H1 (cell line): Measurements from ENCODE around the gene SMIM24. TPM values are rescaled to one million over a fixed set of nuclear protein-coding genes. Genes with fewer than 3 reads are reported as not detected.

Experiments
- CTCF ChIA-PET: fragments of 300-600 bp; sonication (Branson Sonifier 250); formaldehyde crosslinking; loops from one replicate; lab custom pipeline; 2021; ENCODE audit not compliant: partially characterized antibody; lab: Charles Lee
- POLR2A ChIA-PET: fragments of 300-600 bp; sonication (Branson Sonifier 250); formaldehyde crosslinking; loops from one replicate; lab custom pipeline; 2021; ENCODE audit warnings: inconsistent platforms; ENCODE audit not compliant: partially characterized antibody; lab: Charles Lee
- DNase-seq, 2 experiments: peaks; one replicate each; pipeline versions ENCODE4 v3.0.0 to v3.0.0-alpha.2; 2010 to 2022; ENCODE audit warnings: low spot score in 2 of 2, low read depth in 1 of 2, mixed read lengths in 1 of 2
- FAIRE-seq: peaks from 2 replicates; lab custom pipeline; 2011; peaks lifted over from hg19 to GRCh38; lab: Jason Lieb, UNC
- H2AFZ ChIP-seq: 2 replicates; pipeline ENCODE4 v1.8.1; 2012; ENCODE audit warnings: low read length, inconsistent platforms
- H2AK5ac ChIP-seq: 2 replicates; pipeline ENCODE4 v1.6.1; 2013; ENCODE audit warnings: low read depth, low read length
- H2BK120ac ChIP-seq: replicated peaks from 2 replicates; pipeline ENCODE3; 2013; ENCODE audit warnings: low read depth, low read length, inconsistent platforms
- H2BK12ac ChIP-seq: 2 replicates; pipeline ENCODE4 v1.6.1; 2013; ENCODE audit warnings: low read depth, low read length
- H2BK15ac ChIP-seq: 2 replicates; pipeline ENCODE4 v1.6.1; 2013; ENCODE audit warnings: low read length
- H2BK20ac ChIP-seq: 2 replicates; pipeline ENCODE4 v1.6.1; 2013; ENCODE audit warnings: low read length
- H2BK5ac ChIP-seq: 2 replicates; pipeline ENCODE4 v1.6.1; 2013; ENCODE audit warnings: low read depth, low read length
- H3K14ac ChIP-seq: 2 replicates; pipeline ENCODE4 v1.6.1; 2013; ENCODE audit warnings: inconsistent platforms; ENCODE audit not compliant: insufficient read length
- H3K18ac ChIP-seq: 2 replicates; pipeline ENCODE4 v1.6.1; 2013; ENCODE audit warnings: low read length; ENCODE audit errors: extremely low read depth
- H3K23ac ChIP-seq: 2 replicates; pipeline ENCODE4 v1.6.1; 2013; ENCODE audit warnings: inconsistent platforms; ENCODE audit not compliant: insufficient read length
- H3K23me2 ChIP-seq: 2 replicates; pipeline ENCODE4 v1.6.1; 2013; ENCODE audit warnings: low read depth, low read length
- H3K27ac ChIP-seq: 2 replicates; pipeline ENCODE4 v1.6.1; 2011; ENCODE audit warnings: low read depth, low read length, inconsistent platforms
- H3K27me3 ChIP-seq, 4 experiments: replicated peaks in 1 of 4; 1 replicate in 1 of 4; 2 replicates in 3 of 4; pipeline versions ENCODE4 v1.6.1 to v1.8.1; 2011 to 2013; ENCODE audit warnings: low read length in 3 of 4, mild to moderate bottlenecking in 3 of 4, inconsistent platforms in 2 of 4, mixed read lengths in 2 of 4, moderate library complexity in 1 of 4; ENCODE audit not compliant: control insufficient read depth in 3 of 4, insufficient read depth in 3 of 4; ENCODE audit errors: extremely low read depth in 1 of 4
- H3K36me3 ChIP-seq, 4 experiments: 2 replicates each; pipeline versions ENCODE4 v1.6.1 to v1.8.1; 2011 to 2013; ENCODE audit warnings: mild to moderate bottlenecking in 4 of 4, low read length in 3 of 4, moderate library complexity in 2 of 4, control low read depth in 1 of 4, inconsistent platforms in 1 of 4; ENCODE audit not compliant: insufficient read depth in 4 of 4, control insufficient read depth in 2 of 4
- H3K4ac ChIP-seq: replicated peaks from 2 replicates; pipeline ENCODE3; 2013; ENCODE audit warnings: low read length, low read depth, mixed read lengths, inconsistent platforms; ENCODE audit not compliant: insufficient read length
- H3K4me1 ChIP-seq, 4 experiments: replicated peaks in 1 of 4; 1 replicate in 1 of 4; 2 replicates in 3 of 4; pipeline versions ENCODE4 v1.6.1 to v1.8.1; 2011 to 2013; ENCODE audit warnings: low read length in 3 of 4, inconsistent platforms in 2 of 4, mixed read lengths in 1 of 4; ENCODE audit not compliant: insufficient read depth in 4 of 4, control insufficient read depth in 3 of 4
- H3K4me2 ChIP-seq, 2 experiments: 2 replicates each; pipeline versions ENCODE4 v1.6.1 to v1.8.1; 2011 to 2013; ENCODE audit warnings: low read depth in 2 of 2, low read length in 2 of 2, control low read depth in 1 of 2, inconsistent platforms in 1 of 2, mild to moderate bottlenecking in 1 of 2; ENCODE audit not compliant: insufficient read depth in 1 of 2
- H3K4me3 ChIP-seq, 4 experiments: fragments of 200-600, 300-600 bp in 1 of 4; sonication (generic), shearing (Covaris generic), sonication (Bioruptor Twin) in 1 of 4; 2 replicates each; pipeline versions ENCODE4 v1.5.1 to v1.8.1; 2011 to 2016; ENCODE audit warnings: low read length in 4 of 4, low read depth in 3 of 4, control low read depth in 2 of 4, inconsistent platforms in 2 of 4, mild to moderate bottlenecking in 2 of 4, mixed read lengths in 1 of 4, moderate library complexity in 1 of 4; ENCODE audit not compliant: insufficient read depth in 2 of 4; ENCODE audit errors: extremely low read depth in 1 of 4
- H3K56ac ChIP-seq: replicated peaks from 2 replicates; pipeline ENCODE3; 2013; ENCODE audit warnings: low read depth, mild to moderate bottlenecking, mixed read lengths, low read length, inconsistent platforms; ENCODE audit not compliant: insufficient read length
- H3K79me1 ChIP-seq: 2 replicates; pipeline ENCODE4 v1.6.1; 2013; ENCODE audit warnings: low read depth, low read length, control low read depth
- H3K79me2 ChIP-seq, 2 experiments: 2 replicates each; pipeline versions ENCODE4 v1.6.1 to v1.8.1; 2012 to 2013; ENCODE audit warnings: low read length in 2 of 2, mild to moderate bottlenecking in 2 of 2, inconsistent platforms in 1 of 2; ENCODE audit not compliant: insufficient read depth in 2 of 2, control insufficient read depth in 1 of 2
- H3K9ac ChIP-seq, 4 experiments: replicated peaks in 1 of 4; 1 replicate in 1 of 4; 2 replicates in 3 of 4; pipeline versions ENCODE4 v1.6.1 to v1.8.1; 2011 to 2013; ENCODE audit warnings: low read depth in 3 of 4, low read length in 3 of 4, control low read depth in 2 of 4, mild to moderate bottlenecking in 2 of 4, moderate library complexity in 2 of 4, inconsistent platforms in 1 of 4; ENCODE audit errors: extremely low read depth in 1 of 4
- H3K9me3 ChIP-seq, 2 experiments: 2 replicates each; pipeline versions ENCODE4 v1.6.1 to v1.8.1; 2012 to 2013; ENCODE audit warnings: mild to moderate bottlenecking in 2 of 2, moderate library complexity in 2 of 2, control low read depth in 1 of 2, inconsistent platforms in 1 of 2, low read depth in 1 of 2, low read length in 1 of 2, mixed read lengths in 1 of 2; ENCODE audit not compliant: insufficient read depth in 2 of 2
- H4K20me1 ChIP-seq, 2 experiments: replicated peaks in 1 of 2; 2 replicates each; pipeline versions ENCODE3 to v1.8.1; 2011 to 2013; ENCODE audit warnings: inconsistent platforms in 2 of 2, low read length in 2 of 2, mild to moderate bottlenecking in 1 of 2; ENCODE audit not compliant: insufficient read depth in 2 of 2, control insufficient read depth in 1 of 2
- H4K5ac ChIP-seq: 2 replicates; pipeline ENCODE4 v1.6.1; 2013; ENCODE audit warnings: low read length, low read depth, mixed read lengths, inconsistent platforms; ENCODE audit not compliant: insufficient read length
- H4K8ac ChIP-seq: 2 replicates; pipeline ENCODE4 v1.8.0; 2013; ENCODE audit warnings: mild to moderate bottlenecking, moderate library complexity, low read length, inconsistent platforms; ENCODE audit not compliant: insufficient read depth; ENCODE audit errors: extremely low read depth
- H4K91ac ChIP-seq: replicated peaks from 2 replicates; pipeline ENCODE3; 2013; ENCODE audit warnings: low read length, mixed read lengths, inconsistent platforms; ENCODE audit not compliant: insufficient read length
- CBX8 ChIP-seq: fragments of 300-800, 300-1000 bp; sonication (generic); IDR thresholded peaks from 2 replicates; pipeline ENCODE4 v1.7.1; 2016; ENCODE audit warnings: low read depth, low read length, borderline replicate concordance
- CREB1 ChIP-seq: IDR thresholded peaks from 2 replicates; pipeline ENCODE4 v1.6.1; 2012; ENCODE audit warnings: inconsistent platforms
- FOSL1 ChIP-seq: IDR thresholded peaks from 2 replicates; pipeline ENCODE4 v1.6.1; 2011; ENCODE audit warnings: mild to moderate bottlenecking, low read depth, low read length, moderate library complexity; ENCODE audit not compliant: insufficient read depth
- JUND ChIP-seq: IDR thresholded peaks from 2 replicates; pipeline ENCODE4 v1.6.1; 2011; ENCODE audit warnings: mild to moderate bottlenecking, improper control_type of control experiment, low read length
- KDM1A ChIP-seq: fragments of 200-600, 300-600 bp; sonication (generic); IDR thresholded peaks from 2 replicates; pipeline ENCODE4 v1.7.1; 2016; ENCODE audit warnings: mild to moderate bottlenecking, low read length, borderline replicate concordance
- RFX5 ChIP-seq: IDR thresholded peaks from 2 replicates; pipeline ENCODE4 v1.6.1; 2011; ENCODE audit warnings: low read depth, low read length, improper control_type of control experiment, borderline replicate concordance
- SIN3A ChIP-seq, 2 experiments: IDR thresholded peaks in 1 of 2; conservative IDR thresholded peaks in 1 of 2; 2 replicates each; pipeline ENCODE4 v1.6.1; 2011 to 2012; ENCODE audit warnings: low read length in 2 of 2, improper control_type of control experiment in 1 of 2, low read depth in 1 of 2, mild to moderate bottlenecking in 1 of 2
- SUZ12 ChIP-seq: fragments of 200-600 bp; sonication (generic); IDR thresholded peaks from 2 replicates; pipeline ENCODE4 v1.6.1; 2012; ENCODE audit warnings: mild to moderate bottlenecking, inconsistent platforms, low read length, moderate library complexity, mixed read lengths
- WGBS, 2 experiments: shearing (Covaris generic) in 1 of 2; methylation state at CpG; one replicate each; pipeline versions ENCODE4 v1.1.6 to v1.1.7; 2013 to 2015; ENCODE audit warnings: low lambda C conversion rate in 2 of 2, mixed read lengths in 2 of 2, inconsistent platforms in 1 of 2, low coverage in 1 of 2, missing lambda C conversion rate in 1 of 2; ENCODE audit not compliant: insufficient replicate concordance in 2 of 2, insufficient coverage in 1 of 2, insufficient read length in 1 of 2; ENCODE audit errors: extremely low coverage in 1 of 2, missing lambda C conversion rate in 1 of 2; 5-methylcytosine and 5-hydroxymethylcytosine counted together
- polyA plus RNA-seq, 7 experiments: library from polyadenylated mRNA; depleted of rRNA in 3 of 7; stranded (reverse) in 5 of 7; unstranded in 2 of 7; fragments of >200 nt in 5 of 7; fragments of 200-250 nt in 2 of 7; gene quantifications; 1 replicate in 5 of 7; 2 replicates in 1 of 7; 4 replicates in 1 of 7; pipeline versions ENCODE4 v1.2.1 to v1.2.3, GENCODE V29; 2011 to 2013; ENCODE audit warnings: missing spikeins in 2 of 7, mixed read lengths in 2 of 7
- total RNA-seq: library from RNA; stranded (reverse); fragmentation: NEBNext Ultra II Directional; extraction: Animal tissue kit (Norgen Biotek cat#: 25700); gene quantifications from 2 replicates; pipeline ENCODE4 v1.2.1, GENCODE V29; 2021
- TF ChIP-seq, protein P1 (sequence below): IDR thresholded peaks from 2 replicates; pipeline ENCODE4 v1.6.1; 2012; ENCODE audit warnings: low read length, inconsistent platforms
- TF ChIP-seq, protein P2 (sequence below): IDR thresholded peaks from 2 replicates; pipeline ENCODE4 v1.6.1; 2012; ENCODE audit warnings: inconsistent platforms

SMIM24 gene
- total and polyA plus RNA-seq, 2 of the 8 experiments (the other 6 are each of a cell fraction or from before 2014, with no cell fraction given) = 3.8 to 4.5 TPM

DNA sequence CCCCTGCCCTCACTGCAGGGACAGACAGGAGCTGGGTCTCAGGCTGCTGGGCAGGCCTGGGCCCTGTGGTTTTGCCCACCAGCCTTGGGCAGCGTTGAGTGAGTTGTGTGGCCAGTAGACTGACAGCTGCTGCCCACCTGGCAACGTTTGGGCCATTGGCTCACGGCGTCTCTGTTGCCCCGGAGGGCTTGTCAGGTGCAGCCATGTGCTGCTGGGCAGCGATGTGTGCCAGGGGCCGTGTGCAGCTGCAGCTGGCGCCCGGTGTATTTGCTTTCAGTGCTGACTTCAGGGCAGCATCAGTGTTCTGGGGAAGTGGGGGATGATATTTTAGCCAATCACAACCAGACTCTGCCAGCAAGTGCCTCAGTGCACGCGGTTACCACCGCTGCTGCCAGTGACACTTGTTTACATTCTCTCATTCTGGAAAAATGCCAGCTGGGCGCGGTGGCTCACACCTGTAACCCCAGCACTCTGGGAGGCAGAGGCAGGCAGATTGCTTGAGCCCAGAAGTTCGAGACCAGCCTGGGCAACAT, 36.4 kb upstream of the SMIM24 start:
- Histone ChIP-seq H2BK20ac (peak overlapping the region; percentile 61; the same call in 1 of the 2 replicates), H3K36me3 (no peaks in the 10 kb centered on the region), H3K27ac (no peak overlapping the region), H3K4ac (no peak overlapping the region), H2BK15ac (peak overlapping the region; percentile 88; the same call in 1 of the 2 replicates), H2BK5ac (peak overlapping the region; percentile 88), H2BK12ac (peak overlapping the region; percentile 43; the same call in 1 of the 2 replicates), H4K5ac (no peak overlapping the region), H3K79me2 (peaks cover 0 to 72% of the 10 kb centered on the region in 2 experiments; a peak in 3 of 4 replicates), H2AFZ (no peak overlapping the region), H3K23ac (no peak overlapping the region), H2BK120ac (no peak overlapping the region), H3K18ac (no peak overlapping the region; the same call in 1 of the 2 replicates), H4K8ac (no peak overlapping the region; the same call in 1 of the 2 replicates), H3K4me3 (no peak overlapping the region), H3K4me2 (no peak overlapping the region), H3K4me1 (peaks cover 0 to 29% (median 20%) of the 10 kb centered on the region in 4 experiments; a peak in 6 of 7 replicates), H3K56ac (no peak overlapping the region), H3K9ac (no peak overlapping the region), H4K91ac (peak overlapping the region; percentile 80), H3K9me3 (no peaks in the 10 kb centered on the region), H3K27me3 (no peaks in the 10 kb centered on the region), H3K14ac (no peak overlapping the region), H2AK5ac (peak overlapping the region; percentile 61; the same call in 1 of the 2 replicates), H4K20me1 (peaks cover 4 to 17% of the 10 kb centered on the region in 2 experiments), H3K79me1 (peaks cover 21% of the 10 kb centered on the region), H3K23me2 (no peaks in the 10 kb centered on the region)
- CTCF ChIA-PET = interaction anchor here (0.8 to 5.4 kb wide), 8 partner anchors 10 to 192 kb away, joined by 3 to 28 read pairs (median 4); no protein-coding TSS in a partner anchor
- 93% methylated on average over 15 of the region's 15 CpGs; no CpG with 5 or more reads in 1 of the 2 experiments for whole genome bisulfite sequencing, 2 experiments
- POLR2A ChIA-PET = interaction anchor here (1.0 to 2.3 kb wide), 3 partner anchors 11 to 43 kb away, joined by 4 to 7 read pairs (median 5); no protein-coding TSS in a partner anchor
- no peak for FAIRE-seq
- DNase-seq = no peak
- TF ChIP-seq CREB1 (no peak), RFX5 (no peak), KDM1A (no peak), FOSL1 (no peak), SIN3A (conservative IDR thresholded peaks at IDR 0.05 in 1 of 2, IDR thresholded peaks at IDR 0.05 in 1 of 2; ENCODE audit: low read depth in 1 of 2, low read length in 2 of 2) (no peak), SUZ12 (no peak), JUND (no peak), CBX8 (no peak)
- TF ChIP-seq, protein P1, sequence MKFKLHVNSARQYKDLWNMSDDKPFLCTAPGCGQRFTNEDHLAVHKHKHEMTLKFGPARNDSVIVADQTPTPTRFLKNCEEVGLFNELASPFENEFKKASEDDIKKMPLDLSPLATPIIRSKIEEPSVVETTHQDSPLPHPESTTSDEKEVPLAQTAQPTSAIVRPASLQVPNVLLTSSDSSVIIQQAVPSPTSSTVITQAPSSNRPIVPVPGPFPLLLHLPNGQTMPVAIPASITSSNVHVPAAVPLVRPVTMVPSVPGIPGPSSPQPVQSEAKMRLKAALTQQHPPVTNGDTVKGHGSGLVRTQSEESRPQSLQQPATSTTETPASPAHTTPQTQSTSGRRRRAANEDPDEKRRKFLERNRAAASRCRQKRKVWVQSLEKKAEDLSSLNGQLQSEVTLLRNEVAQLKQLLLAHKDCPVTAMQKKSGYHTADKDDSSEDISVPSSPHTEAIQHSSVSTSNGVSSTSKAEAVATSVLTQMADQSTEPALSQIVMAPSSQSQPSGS = no peak
- TF ChIP-seq, protein P2, sequence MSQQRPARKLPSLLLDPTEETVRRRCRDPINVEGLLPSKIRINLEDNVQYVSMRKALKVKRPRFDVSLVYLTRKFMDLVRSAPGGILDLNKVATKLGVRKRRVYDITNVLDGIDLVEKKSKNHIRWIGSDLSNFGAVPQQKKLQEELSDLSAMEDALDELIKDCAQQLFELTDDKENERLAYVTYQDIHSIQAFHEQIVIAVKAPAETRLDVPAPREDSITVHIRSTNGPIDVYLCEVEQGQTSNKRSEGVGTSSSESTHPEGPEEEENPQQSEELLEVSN = no peak
